Lower lobe of right lung (tissue), 2 donors: ENCODE measurements around the gene L3MBTL2. TPM values are rescaled to one million over a fixed set of nuclear protein-coding genes. Genes with fewer than 3 reads are reported as not detected.

Experiments
- ATAC-seq, 2 donors: fragments of 200-7000 bp; cut with Tn5 transposase; one replicate each; pipeline ENCODE4 v1.9.1; 2020 to 2022; ENCODE audit warnings: mild to moderate bottlenecking in 2 of 2, moderate library complexity in 2 of 2
- DNase-seq: peaks from one replicate; pipeline ENCODE4 v3.0.0-alpha.2; 2020
- H3K27ac ChIP-seq: fragments of 200-600 bp; one replicate; pipeline ENCODE4 v1.8.0; 2022
- H3K27me3 ChIP-seq: fragments of 200-600 bp; one replicate; pipeline ENCODE4 v1.8.0; 2022; ENCODE audit warnings: low read depth
- H3K36me3 ChIP-seq: fragments of 200-600 bp; one replicate; pipeline ENCODE4 v1.8.0; 2022; ENCODE audit warnings: mild to moderate bottlenecking
- H3K4me1 ChIP-seq: fragments of 200-600 bp; one replicate; pipeline ENCODE4 v1.8.0; 2022
- H3K4me3 ChIP-seq: fragments of 200-600 bp; one replicate; pipeline ENCODE4 v1.8.0; 2022; ENCODE audit warnings: mild to moderate bottlenecking
- H3K9me3 ChIP-seq: fragments of 200-600 bp; one replicate; pipeline ENCODE4 v1.8.0; 2022
- CTCF ChIP-seq: fragments of 200-600 bp; IDR thresholded peaks from one replicate; pipeline ENCODE4 v1.8.0; 2022; ENCODE audit warnings: antibody characterized with exemption, mild to moderate bottlenecking
- intact Hi-C: fragments of 100-400 bp; cut with DNase I; formaldehyde crosslinking; loops from one replicate; pipeline ENCODE4 v1.11.0; 2022
- total RNA-seq: library from RNA; stranded (reverse); fragmentation: NEBNext Ultra II Directional; extraction: Animal tissue kit (Norgen Biotek cat#: 25700); gene quantifications from one replicate; pipeline ENCODE4 v1.2.1, GENCODE V29; 2021
- donor health status: DM: no; HTN: yes; CAD: no; lungs with severe emphysema.

Gene L3MBTL2
- total RNA-seq, 1 donor from 2014 or later = 22.8 TPM

GRCh38 chr22:41234815-41235695 is 29.9 kb downstream of the L3MBTL2 start:
- intact Hi-C loops = no loop called here
- H3K27ac ChIP-seq = no peak overlapping the region
- peaks cover 25% of the 10 kb centered on the region for H3K4me1 ChIP-seq
- no peaks in the 10 kb centered on the region for H3K27me3 ChIP-seq
- no peaks in the 10 kb centered on the region for H3K9me3 ChIP-seq
- DNase-seq = no peak
- H3K36me3 ChIP-seq = peaks cover 10% of the 10 kb centered on the region
- no peak for ATAC-seq
- no peak for TF ChIP-seq CTCF
- H3K4me3 ChIP-seq = no peak overlapping the region

- peak overlapping the region; percentile 65 for H3K27ac ChIP-seq
- no peak for TF ChIP-seq CTCF
- intact Hi-C loops = no loop called here
- DNase-seq (no peak), ATAC-seq (peak; percentile 15 to 28)
- H3K4me3 ChIP-seq = peak overlapping the region; percentile 55
- H3K36me3 ChIP-seq = no peaks in the 10 kb centered on the region
- no peaks in the 10 kb centered on the region for H3K9me3 ChIP-seq
- H3K27me3 ChIP-seq = no peaks in the 10 kb centered on the region
- peaks cover 25% of the 10 kb centered on the region for H3K4me1 ChIP-seq
Measured at GRCh38 chr22:41237036-41237706, 32.1 kb downstream of the L3MBTL2 start.

GRCh38 chr22:41237707-41238569 is 32.8 kb downstream of the L3MBTL2 start:
- Histone ChIP-seq H3K4me3 (peak overlapping the region; percentile 55), H3K9me3 (no peaks in the 10 kb centered on the region), H3K27me3 (no peaks in the 10 kb centered on the region), H3K36me3 (no peaks in the 10 kb centered on the region), H3K4me1 (peaks cover 25% of the 10 kb centered on the region), H3K27ac (peak overlapping the region; percentile 65)
- TF ChIP-seq CTCF = peak; percentile 79
- peak; percentile 91 for DNase-seq
- peak; percentile 93 for ATAC-seq
- intact Hi-C loops = no loop called here

GRCh38 chr22:41238570-41239442 is 33.7 kb downstream of the L3MBTL2 start:
- no peak for TF ChIP-seq CTCF
- no peak for DNase-seq
- no peaks in the 10 kb centered on the region for H3K27me3 ChIP-seq
- ATAC-seq = no peak
- H3K4me3 ChIP-seq = peak overlapping the region; percentile 55
- H3K27ac ChIP-seq = peak overlapping the region; percentile 65
- no peaks in the 10 kb centered on the region for H3K9me3 ChIP-seq
- no peaks in the 10 kb centered on the region for H3K36me3 ChIP-seq
- H3K4me1 ChIP-seq = peaks cover 25% of the 10 kb centered on the region
- intact Hi-C loops = no loop called here
